ENCODE results near the gene MOBP. TPM values are rescaled to one million over a fixed set of nuclear protein-coding genes. Genes with fewer than 3 reads are reported as not detected.

MOBP gene
- total and polyA plus RNA-seq, 4 experiments from 2014 or later, result not detected

- peaks cover 0 to 2% (median 0%) of the 10 kb centered on the region in 4 donors for H3K4me1 Mint-ChIP-seq
- Histone ChIP-seq H3K4me1 (ENCODE audit: insufficient read depth, low read length) (no peaks in the 10 kb centered on the region), H3K27ac (ENCODE audit: low read depth, low read length) (no peak overlapping the region), H3K27me3 (ENCODE audit: insufficient read depth, low read length) (no peaks in the 10 kb centered on the region), H3K36me3 (ENCODE audit: insufficient read depth, low read length) (no peaks in the 10 kb centered on the region), H3K9me3 (ENCODE audit: control insufficient read depth in 1 of 2, low read length in 2 of 2) (no peaks in the 10 kb centered on the region), H3K4me3 (ENCODE audit: low read length in 2 of 2) (no peak overlapping the region)
- no peak for DNase-seq
- no peaks in the 10 kb centered on the region for H3K9me3 Mint-ChIP-seq
- H3K27me3 Mint-ChIP-seq, result peaks cover 0 to 2% of the 10 kb centered on the region in 2 donors
- intact Hi-C loops (cut with micrococcal nuclease), result no loop called here
- H3K36me3 Mint-ChIP-seq, result no peaks in the 10 kb centered on the region
- no peak overlapping the region for H3K27ac Mint-ChIP-seq
- no peak overlapping the region for H3K4me3 Mint-ChIP-seq
- ChIA-PET CTCF (ENCODE audit: partially characterized antibody) (interaction anchor here (0.8 to 4.0 kb wide), 2 partner anchors 7 to 10 kb away, joined by 3 to 13 read pairs; no protein-coding TSS in a partner anchor), POLR2A (ENCODE audit: partially characterized antibody) (no interaction called here)
Measured at GRCh38 chr3:39440316-39440715, 27.2 kb upstream of the MOBP start.

GRCh38 chr3:39443530-39443929, 23.9 kb upstream of the MOBP start:
- CTCF ChIA-PET (ENCODE audit: partially characterized antibody), result no interaction called here
- intact Hi-C loops (cut with micrococcal nuclease), result no loop called here
- POLR2A ChIA-PET (ENCODE audit: partially characterized antibody), result no interaction called here

GRCh38 chr3:39445927-39446326, 21.6 kb upstream of the MOBP start:
- DNase-seq, result no peak
- no peaks in the 10 kb centered on the region for H3K4me1 ChIP-seq (ENCODE audit: insufficient read depth, low read length)
- peaks cover 1 to 2% of the 10 kb centered on the region in 2 donors for H3K27me3 Mint-ChIP-seq
- POLR2A ChIA-PET (ENCODE audit: partially characterized antibody), result no interaction called here
- intact Hi-C loops (cut with micrococcal nuclease), result no loop called here
- no peak overlapping the region for H3K4me3 ChIP-seq (ENCODE audit: low read length in 2 of 2)
- CTCF ChIA-PET (ENCODE audit: partially characterized antibody), result interaction anchor here (0.8 to 5.3 kb wide), 9 partner anchors 8 to 731 kb away, joined by 3 to 48 read pairs (median 5); partner anchors contain the start of genes MOBP and RPSA
- H3K27me3 ChIP-seq (ENCODE audit: insufficient read depth, low read length), result no peaks in the 10 kb centered on the region
- no peak overlapping the region for H3K27ac Mint-ChIP-seq
- no peak overlapping the region for H3K27ac ChIP-seq (ENCODE audit: low read depth, low read length)
- no peaks in the 10 kb centered on the region for H3K9me3 ChIP-seq (ENCODE audit: control insufficient read depth in 1 of 2, low read length in 2 of 2)
- H3K36me3 ChIP-seq (ENCODE audit: insufficient read depth, low read length), result no peaks in the 10 kb centered on the region
- no peak overlapping the region for H3K4me3 Mint-ChIP-seq
- peaks cover 0 to 4% (median under 1%) of the 10 kb centered on the region in 4 donors for H3K4me1 Mint-ChIP-seq
- peaks cover 0 to 3% (median 0%) of the 10 kb centered on the region in 8 donors for H3K9me3 Mint-ChIP-seq
- H3K36me3 Mint-ChIP-seq, result no peaks in the 10 kb centered on the region

More at GRCh38 chr3:39443530-39443929, 23.9 kb upstream of the MOBP start:
- Mint-ChIP-seq H3K27ac (no peak overlapping the region), H3K4me1 (peaks cover 0 to 5% (median under 1%) of the 10 kb centered on the region in 4 donors), H3K4me3 (no peak overlapping the region), H3K9me3 (peaks cover 0 to 2% (median 0%) of the 10 kb centered on the region in 8 donors), H3K27me3 (peaks cover 0 to 2% of the 10 kb centered on the region in 2 donors), H3K36me3 (no peaks in the 10 kb centered on the region)
- Histone ChIP-seq H3K27ac (ENCODE audit: low read depth, low read length) (no peak overlapping the region), H3K4me3 (ENCODE audit: low read length in 2 of 2) (no peak overlapping the region), H3K36me3 (ENCODE audit: insufficient read depth, low read length) (no peaks in the 10 kb centered on the region), H3K27me3 (ENCODE audit: insufficient read depth, low read length) (no peaks in the 10 kb centered on the region), H3K4me1 (ENCODE audit: insufficient read depth, low read length) (no peaks in the 10 kb centered on the region), H3K9me3 (ENCODE audit: control insufficient read depth in 1 of 2, low read length in 2 of 2) (no peaks in the 10 kb centered on the region)
- DNase-seq, result no peak

GRCh38 chr3:39446444-39446843, 21.0 kb upstream of the MOBP start:
- peaks cover 0 to 4% (median 0%) of the 10 kb centered on the region in 8 donors for H3K9me3 Mint-ChIP-seq
- H3K27ac ChIP-seq (ENCODE audit: low read depth, low read length), result no peak overlapping the region
- intact Hi-C loops (cut with micrococcal nuclease), result no loop called here
- H3K27ac Mint-ChIP-seq, result no peak overlapping the region
- no peak overlapping the region for H3K4me3 Mint-ChIP-seq
- no peaks in the 10 kb centered on the region for H3K4me1 ChIP-seq (ENCODE audit: insufficient read depth, low read length)
- H3K27me3 ChIP-seq (ENCODE audit: insufficient read depth, low read length), result no peaks in the 10 kb centered on the region
- H3K9me3 ChIP-seq (ENCODE audit: control insufficient read depth in 1 of 2, low read length in 2 of 2), result no peaks in the 10 kb centered on the region
- DNase-seq, result no peak
- no peaks in the 10 kb centered on the region for H3K36me3 ChIP-seq (ENCODE audit: insufficient read depth, low read length)
- no peaks in the 10 kb centered on the region for H3K36me3 Mint-ChIP-seq
- ChIA-PET CTCF (ENCODE audit: partially characterized antibody) (interaction anchor here (0.8 to 5.3 kb wide), 13 partner anchors 8 to 730 kb away, joined by 3 to 48 read pairs (median 4); partner anchors contain the start of genes MOBP and RPSA), POLR2A (ENCODE audit: partially characterized antibody) (no interaction called here)
- peaks cover 0 to 4% (median under 1%) of the 10 kb centered on the region in 4 donors for H3K4me1 Mint-ChIP-seq
- H3K4me3 ChIP-seq (ENCODE audit: low read length in 2 of 2), result no peak overlapping the region
- H3K27me3 Mint-ChIP-seq, result peaks cover 2 to 3% of the 10 kb centered on the region in 2 donors

GRCh38 chr3:39447637-39448483, 19.6 kb upstream of the MOBP start:
- no peaks in the 10 kb centered on the region for H3K9me3 ChIP-seq (ENCODE audit: control insufficient read depth in 1 of 2, low read length in 2 of 2)
- H3K4me3 ChIP-seq (ENCODE audit: low read length in 2 of 2), result no peak overlapping the region
- Mint-ChIP-seq H3K9me3 (peaks cover 0 to 4% (median 0%) of the 10 kb centered on the region in 8 donors), H3K27me3 (peaks cover 2 to 3% of the 10 kb centered on the region in 2 donors), H3K27ac (peak overlapping the region in 1 of 7 donors; percentile 37), H3K4me3 (no peak overlapping the region), H3K36me3 (no peaks in the 10 kb centered on the region), H3K4me1 (peaks cover 0 to 4% (median under 1%) of the 10 kb centered on the region in 4 donors)
- CTCF ChIA-PET (ENCODE audit: partially characterized antibody), result interaction anchor here (0.7 to 5.3 kb wide), 17 partner anchors 10 to 731 kb away, joined by 3 to 48 read pairs (median 4); partner anchors contain the start of genes MOBP and RPSA
- H3K27ac ChIP-seq (ENCODE audit: low read depth, low read length), result no peak overlapping the region
- POLR2A ChIA-PET (ENCODE audit: partially characterized antibody), result interaction anchor here (0.5 to 1.2 kb wide), 2 partner anchors 41 to 1213 kb away, joined by 3 to 4 read pairs; partner anchors contain the start of gene RPSA
- no peaks in the 10 kb centered on the region for H3K36me3 ChIP-seq (ENCODE audit: insufficient read depth, low read length)
- intact Hi-C loops (cut with micrococcal nuclease), result loop anchor here (1.0 kb wide), 1 partner anchor 42 kb away; the partner anchor contains the start of gene RPSA
- DNase-seq, result peak; percentile 51 to 59 (median 55)
- no peaks in the 10 kb centered on the region for H3K27me3 ChIP-seq (ENCODE audit: insufficient read depth, low read length)
- no peaks in the 10 kb centered on the region for H3K4me1 ChIP-seq (ENCODE audit: insufficient read depth, low read length)

- Mint-ChIP-seq H3K9me3 (peaks cover 0 to 4% (median 0%) of the 10 kb centered on the region in 8 donors), H3K27me3 (peaks cover 2 to 7% of the 10 kb centered on the region in 2 donors), H3K36me3 (no peaks in the 10 kb centered on the region), H3K4me1 (peaks cover 0 to 4% (median under 1%) of the 10 kb centered on the region in 4 donors), H3K27ac (no peak overlapping the region), H3K4me3 (no peak overlapping the region)
- H3K36me3 ChIP-seq (ENCODE audit: insufficient read depth, low read length), result no peaks in the 10 kb centered on the region
- H3K9me3 ChIP-seq (ENCODE audit: control insufficient read depth in 1 of 2, low read length in 2 of 2), result no peaks in the 10 kb centered on the region
- ChIA-PET CTCF (ENCODE audit: partially characterized antibody) (interaction anchor here (1.0 to 5.3 kb wide), 5 partner anchors 10 to 65 kb away, joined by 3 to 48 read pairs (median 9); partner anchors contain the start of genes MOBP and RPSA), POLR2A (ENCODE audit: partially characterized antibody) (interaction anchor here (0.5 to 1.2 kb wide), 2 partner anchors 42 to 1214 kb away, joined by 3 to 4 read pairs; partner anchors contain the start of gene RPSA)
- no peaks in the 10 kb centered on the region for H3K27me3 ChIP-seq (ENCODE audit: insufficient read depth, low read length)
- no peak for DNase-seq
- intact Hi-C loops (cut with micrococcal nuclease), result loop anchor here (1.0 kb wide), 1 partner anchor 42 kb away; the partner anchor contains the start of gene RPSA
- no peak overlapping the region for H3K4me3 ChIP-seq (ENCODE audit: low read length in 2 of 2)
- H3K4me1 ChIP-seq (ENCODE audit: insufficient read depth, low read length), result no peaks in the 10 kb centered on the region
- H3K27ac ChIP-seq (ENCODE audit: low read depth, low read length), result no peak overlapping the region
Measured at GRCh38 chr3:39448506-39449233, 18.8 kb upstream of the MOBP start.
